ENCODE data around the gene UBE2F. TPM values are rescaled to one million over a fixed set of nuclear protein-coding genes. Genes with fewer than 3 reads are reported as not detected.

Gene UBE2F
- total and polyA plus RNA-seq, 9 of the 15 experiments (the other 6 are each of a cell fraction or from before 2014, with no cell fraction given): 18.1 to 88.1 (median 53.0) TPM

- Histone ChIP-seq H3K36me3 (ENCODE audit: control insufficient read depth, insufficient read depth, low read length) (peaks cover 17% of the 10 kb centered on the region; the same call in 2 of the 3 replicates), H3K4me2 (ENCODE audit: insufficient read depth, low read length) (no peak overlapping the region), H2AFZ (ENCODE audit: low read depth, low read length) (no peak overlapping the region), H3K9me3 (replicated peaks; ENCODE audit: control insufficient read depth, insufficient read depth, low read depth, low read length) (no peaks in the 10 kb centered on the region), H4K20me1 (replicated peaks; ENCODE audit: control insufficient read depth, insufficient read depth, low read length) (no peaks in the 10 kb centered on the region), H3K4me1 (replicated peaks in 1 of 2; ENCODE audit: control insufficient read depth in 2 of 2, insufficient read depth in 2 of 2, low read length in 2 of 2) (no peaks in the 10 kb centered on the region), H3K9me1 (ENCODE audit: control insufficient read depth, insufficient read depth, low read length) (no peaks in the 10 kb centered on the region), H3K79me2 (ENCODE audit: control insufficient read depth, insufficient read depth, low read length) (peaks cover 25% of the 10 kb centered on the region; the same call in 2 of the 3 replicates), H3K4me3 (no peak overlapping the region), H3K27ac (ENCODE audit: extremely low read depth, low read depth, low read length) (no peak overlapping the region), H3K9ac (ENCODE audit: insufficient read depth in 1 of 2, low read depth in 2 of 2, low read length in 2 of 2) (no peak overlapping the region), H3K27me3 (ENCODE audit: control insufficient read depth in 2 of 2, insufficient read depth in 2 of 2, low read length in 2 of 2) (no peaks in the 10 kb centered on the region)
- no peak for FAIRE-seq
- no TSS peak for BruUV-seq (replicated peaks)
- POLR2A ChIA-PET: interaction anchor here (0.6 kb wide), 1 partner anchor 258 kb away, joined by 3 read pairs; no protein-coding TSS in a partner anchor
- no peak for ATAC-seq
- no peak for TF ChIP-seq SMARCA5 (IDR thresholded peaks at IDR 0.05)
- no peak for TF ChIP-seq SRSF3 (IDR thresholded peaks at IDR 0.05; ENCODE audit: insufficient read depth, low read length)
- TF ChIP-seq CLOCK (CRISPR knock-in tag; IDR thresholded peaks at IDR 0.05; ENCODE audit: borderline replicate concordance): no peak
- no peak for TF ChIP-seq ZNF583 (CRISPR knock-in tag; IDR thresholded peaks at IDR 0.05)
- no peak for TF ChIP-seq FUS (optimal IDR thresholded peaks at IDR 0.05; ENCODE audit: low read depth, low read length)
- TF ChIP-seq ZNF668 (CRISPR knock-in tag; IDR thresholded peaks at IDR 0.05): no peak
- no peak for TF ChIP-seq BCL6 (CRISPR knock-in tag; IDR thresholded peaks at IDR 0.05)
- TF ChIP-seq ZKSCAN8 (CRISPR knock-in tag; IDR thresholded peaks at IDR 0.05): no peak
- TF ChIP-seq ZFP1 (CRISPR knock-in tag; IDR thresholded peaks at IDR 0.05): no peak
- TF ChIP-seq NELFE (IDR thresholded peaks at IDR 0.05; ENCODE audit: insufficient read depth, insufficient read length): no peak
- TF ChIP-seq MTF1 (CRISPR knock-in tag; IDR thresholded peaks at IDR 0.05; ENCODE audit: borderline replicate concordance): no peak
- TF ChIP-seq, protein P1, sequence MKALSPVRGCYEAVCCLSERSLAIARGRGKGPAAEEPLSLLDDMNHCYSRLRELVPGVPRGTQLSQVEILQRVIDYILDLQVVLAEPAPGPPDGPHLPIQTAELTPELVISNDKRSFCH (CRISPR knock-in tag; IDR thresholded peaks at IDR 0.05): no peak
- TF ChIP-seq, protein P1 (tag; IDR thresholded peaks at IDR 0.05): no peak
- in situ Hi-C loops (cut with MboI) (no loop called here), intact Hi-C loops (cut with micrococcal nuclease) (no loop called here)
- CTCF ChIA-PET (ENCODE audit: low intra/inter-chr PET ratio): no interaction called here
- DNase-seq (ENCODE audit: extremely low read depth in 1 of 4, low spot score in 3 of 4): no peak
Observed at GRCh38 chr2:238006510-238006909, 39.7 kb downstream of the UBE2F start.

Data from K562 (cell line).